ACC112 (cell line): Measurements from ENCODE around the gene C2orf15.

ENCODE experiments used
- H2AFZ ChIP-seq: fragments of 200-600 bp; sonication (generic); one replicate; pipeline ENCODE4 v1.6.0; 2017; ENCODE audit warnings: antibody characterized with exemption, low read length; ENCODE audit not compliant: unreplicated experiment
- H3K27ac ChIP-seq: fragments of 200-600 bp; sonication (generic); 2 replicates; pipeline ENCODE4 v1.5.1; 2014; ENCODE audit warnings: low read depth, mild to moderate bottlenecking, antibody characterized with exemption, low read length, moderate library complexity
- H3K27me3 ChIP-seq: fragments of 200-600 bp; sonication (generic); 2 replicates; pipeline ENCODE4 v1.6.1; 2014; ENCODE audit warnings: mild to moderate bottlenecking, antibody characterized with exemption, low read length, moderate library complexity, mixed read lengths; ENCODE audit not compliant: insufficient read depth
- H3K36me3 ChIP-seq: fragments of 200-600 bp; sonication (generic); 2 replicates; pipeline ENCODE4 v1.6.1; 2016; ENCODE audit warnings: mild to moderate bottlenecking, antibody characterized with exemption, low read length, moderate library complexity, mixed read lengths; ENCODE audit not compliant: insufficient read depth
- H3K4me1 ChIP-seq: fragments of 200-600 bp; sonication (generic); one replicate; pipeline ENCODE4 v1.6.1; 2016; ENCODE audit warnings: low read length, mixed read lengths; ENCODE audit not compliant: insufficient read depth, unreplicated experiment, control insufficient read depth
- H3K4me3 ChIP-seq: fragments of 200-600 bp; sonication (generic); 2 replicates; pipeline ENCODE4 v1.5.1; 2014; ENCODE audit warnings: mild to moderate bottlenecking, low read depth, low read length
- H3K79me2 ChIP-seq: fragments of 200-600 bp; sonication (generic); one replicate; pipeline ENCODE4 v1.6.0; 2016; ENCODE audit warnings: low read length; ENCODE audit not compliant: control insufficient read depth, unreplicated experiment, insufficient read depth

The C2orf15 gene

DNA sequence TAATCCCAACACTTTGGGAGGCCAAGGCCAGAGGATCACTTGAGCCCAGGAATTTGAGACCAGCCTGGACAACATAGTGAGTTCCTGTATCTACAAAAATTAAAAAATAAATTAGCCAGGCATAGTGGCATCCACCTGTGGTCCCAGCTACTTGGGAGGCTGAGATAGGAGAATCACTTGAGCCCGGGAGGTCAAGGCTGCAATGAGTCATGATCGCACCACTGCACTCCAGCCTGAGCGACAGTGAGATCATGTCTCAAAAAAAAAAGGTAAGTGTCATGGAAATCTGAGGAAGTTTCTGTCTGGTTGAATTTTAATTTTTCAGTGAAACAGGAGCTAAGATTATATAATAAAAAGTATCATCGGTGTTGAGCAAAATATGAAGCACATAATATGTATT, 2.5 kb upstream of the C2orf15 start:
- Histone ChIP-seq H3K27ac (no peak overlapping the region), H3K27me3 (peaks cover 6% of the 10 kb centered on the region; the same call in 1 of the 2 replicates), H3K4me1 (no peaks in the 10 kb centered on the region), H3K79me2 (no peaks in the 10 kb centered on the region), H2AFZ (no peak overlapping the region), H3K36me3 (no peaks in the 10 kb centered on the region), H3K4me3 (no peak overlapping the region)

DNA sequence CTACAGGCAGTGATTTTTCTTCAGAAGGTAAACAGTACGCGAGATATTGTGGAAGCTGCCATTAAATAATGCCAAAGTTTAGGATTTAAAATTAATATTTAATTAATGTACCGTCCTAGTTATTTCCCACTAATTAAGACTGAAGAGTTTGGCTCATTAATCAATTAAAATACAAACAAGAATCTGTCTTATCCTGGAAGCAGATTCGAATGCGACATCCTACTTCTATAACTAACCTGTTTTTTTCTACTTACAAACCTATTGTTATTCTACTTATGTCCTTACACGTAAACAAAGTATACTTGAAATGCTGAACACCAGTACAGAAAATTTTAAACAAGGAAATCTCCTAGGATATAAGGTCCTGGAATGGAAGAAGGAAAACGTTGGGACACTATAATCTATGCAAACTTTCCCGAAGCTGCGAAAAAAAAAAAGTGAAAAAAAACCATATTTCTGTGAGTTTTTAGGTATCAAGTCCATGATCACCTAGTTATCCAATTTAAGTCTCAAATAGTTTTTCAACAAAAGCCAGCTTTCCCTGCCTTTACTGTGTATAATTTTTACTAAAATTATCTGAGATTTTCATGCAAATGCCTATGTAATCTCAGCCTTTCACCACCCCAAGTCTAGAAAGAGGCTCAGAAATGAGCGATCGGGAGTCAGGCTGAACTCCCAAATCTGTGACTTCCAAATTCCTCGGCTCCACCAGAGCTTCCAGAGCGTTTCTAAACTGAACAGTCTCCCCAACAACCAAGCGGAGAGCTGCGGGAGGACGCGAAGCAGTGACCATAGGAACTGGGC, 1.2 kb upstream of the C2orf15 start:
- peaks cover 6% of the 10 kb centered on the region; the same call in 1 of the 2 replicates for H3K27me3 ChIP-seq
- H3K4me1 ChIP-seq = no peaks in the 10 kb centered on the region
- no peaks in the 10 kb centered on the region for H3K36me3 ChIP-seq
- H2AFZ ChIP-seq = peak overlapping the region; percentile 48
- H3K79me2 ChIP-seq = no peaks in the 10 kb centered on the region
- H3K4me3 ChIP-seq = peak overlapping the region; percentile 87
- H3K27ac ChIP-seq = no peak overlapping the region

DNA sequence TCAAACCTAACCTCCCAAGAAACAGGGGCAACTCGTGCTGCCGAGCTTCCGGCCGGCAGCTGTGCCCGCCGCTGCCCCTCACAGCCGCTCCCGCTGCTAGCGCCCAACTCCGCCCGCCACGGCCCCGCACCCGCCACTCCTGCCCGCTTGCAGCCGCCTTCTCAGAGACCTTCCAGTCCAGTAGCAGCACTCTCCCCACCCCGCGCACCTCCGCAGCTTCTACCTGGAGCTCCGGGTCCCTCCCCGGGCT, 722 bp upstream of the C2orf15 start:
- H3K4me1 ChIP-seq = no peaks in the 10 kb centered on the region
- peaks cover 6% of the 10 kb centered on the region; the same call in 1 of the 2 replicates for H3K27me3 ChIP-seq
- no peak overlapping the region for H3K27ac ChIP-seq
- H3K79me2 ChIP-seq = no peaks in the 10 kb centered on the region
- H3K36me3 ChIP-seq = no peaks in the 10 kb centered on the region
- H3K4me3 ChIP-seq = peak overlapping the region; percentile 87
- H2AFZ ChIP-seq = peak overlapping the region; percentile 48

DNA sequence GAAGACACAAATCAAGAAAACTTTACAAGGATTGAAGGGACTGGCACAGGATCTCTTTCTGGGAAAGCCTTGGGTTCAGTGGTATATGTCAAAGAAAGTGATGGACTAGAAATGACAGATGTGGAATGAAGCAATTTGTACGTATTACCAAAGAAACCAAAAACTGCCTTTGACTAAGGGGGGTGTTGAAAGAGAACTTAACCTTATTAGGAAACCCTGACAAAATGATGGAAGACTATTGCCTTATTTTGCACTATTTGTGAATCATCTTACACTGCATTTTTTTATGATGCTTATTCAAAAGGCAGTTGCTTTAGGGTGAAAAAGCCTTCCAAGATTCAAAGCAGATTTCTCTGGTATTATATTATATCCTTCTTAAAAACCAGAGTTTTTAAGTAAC, 9.2 kb downstream of the C2orf15 start:
- Histone ChIP-seq H3K27ac (no peak overlapping the region), H3K4me1 (no peaks in the 10 kb centered on the region), H3K79me2 (no peaks in the 10 kb centered on the region), H3K36me3 (no peaks in the 10 kb centered on the region), H3K4me3 (no peak overlapping the region), H2AFZ (no peak overlapping the region), H3K27me3 (no peaks in the 10 kb centered on the region)

DNA sequence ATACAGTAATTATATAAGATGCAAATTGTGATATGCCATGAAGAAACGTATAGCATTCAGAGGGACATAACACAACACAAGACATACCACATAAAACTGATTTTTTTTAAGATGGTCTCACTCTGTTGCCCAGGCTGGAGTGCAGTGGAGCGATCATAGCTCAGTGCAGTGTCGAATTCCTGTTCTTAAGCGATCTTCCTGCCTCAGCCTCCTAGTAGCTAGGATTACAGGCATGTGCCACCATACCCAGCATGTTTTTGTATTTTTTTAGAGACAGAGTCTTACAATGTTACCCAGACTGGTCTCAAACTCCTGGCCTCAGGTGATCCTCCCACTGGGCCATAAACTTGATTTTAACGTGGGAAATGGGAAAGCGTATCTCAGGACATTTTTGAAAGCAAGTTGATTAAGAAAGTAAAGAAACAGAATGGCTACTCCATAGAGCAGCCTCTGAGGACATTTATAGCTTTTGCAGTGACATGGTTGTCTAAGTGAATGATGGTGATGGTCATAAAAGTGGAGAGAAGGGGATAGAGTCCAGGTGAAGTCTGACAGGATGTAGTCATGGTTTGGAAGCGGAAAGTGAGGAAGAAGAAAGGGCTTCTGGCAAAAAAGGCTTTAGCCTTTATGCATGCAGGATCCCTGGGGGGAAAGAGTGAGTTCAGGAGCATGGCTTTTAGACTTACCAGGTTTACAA, 10.8 kb downstream of the C2orf15 start:
- Histone ChIP-seq H2AFZ (no peak overlapping the region), H3K4me3 (no peak overlapping the region), H3K4me1 (no peaks in the 10 kb centered on the region), H3K79me2 (peaks cover 3% of the 10 kb centered on the region), H3K36me3 (no peaks in the 10 kb centered on the region), H3K27ac (no peak overlapping the region), H3K27me3 (no peaks in the 10 kb centered on the region)

DNA sequence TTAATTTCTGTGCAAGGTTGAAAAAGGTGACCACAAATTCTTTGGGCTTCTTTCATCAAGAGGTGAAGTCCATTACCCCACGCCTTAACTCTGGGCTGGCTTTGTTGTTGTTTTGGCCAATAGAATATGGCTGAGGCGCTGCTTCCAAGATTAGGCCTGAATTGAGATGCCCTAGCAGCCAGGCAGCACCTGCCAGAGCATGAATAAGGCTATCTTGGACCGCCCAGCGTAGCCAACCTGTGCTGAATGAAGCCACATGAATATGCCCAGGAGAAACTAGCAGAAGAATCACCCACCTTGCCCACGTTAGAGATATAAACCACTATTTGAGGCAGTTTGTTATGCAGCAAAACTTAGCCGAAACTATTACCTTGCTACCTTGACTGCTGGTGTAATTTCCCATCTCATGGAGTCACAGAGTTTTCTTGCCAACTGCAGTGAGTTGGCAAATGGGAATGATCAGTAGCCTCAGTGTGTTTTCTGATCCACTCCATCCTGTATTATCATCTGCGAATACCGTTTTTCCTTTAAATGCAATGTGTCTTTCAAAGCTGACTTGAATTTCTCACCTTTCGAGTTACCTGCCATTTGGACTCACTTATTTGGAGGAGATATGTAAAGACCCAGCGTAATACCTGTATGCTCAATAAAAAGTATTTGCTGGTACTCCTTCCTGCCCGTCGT, 12.6 kb downstream of the C2orf15 start:
- Histone ChIP-seq H2AFZ (peak overlapping the region; percentile 91), H3K27me3 (no peaks in the 10 kb centered on the region), H3K27ac (no peak overlapping the region), H3K79me2 (peaks cover 3% of the 10 kb centered on the region), H3K4me1 (no peaks in the 10 kb centered on the region), H3K36me3 (no peaks in the 10 kb centered on the region), H3K4me3 (peak overlapping the region; percentile 89)

DNA sequence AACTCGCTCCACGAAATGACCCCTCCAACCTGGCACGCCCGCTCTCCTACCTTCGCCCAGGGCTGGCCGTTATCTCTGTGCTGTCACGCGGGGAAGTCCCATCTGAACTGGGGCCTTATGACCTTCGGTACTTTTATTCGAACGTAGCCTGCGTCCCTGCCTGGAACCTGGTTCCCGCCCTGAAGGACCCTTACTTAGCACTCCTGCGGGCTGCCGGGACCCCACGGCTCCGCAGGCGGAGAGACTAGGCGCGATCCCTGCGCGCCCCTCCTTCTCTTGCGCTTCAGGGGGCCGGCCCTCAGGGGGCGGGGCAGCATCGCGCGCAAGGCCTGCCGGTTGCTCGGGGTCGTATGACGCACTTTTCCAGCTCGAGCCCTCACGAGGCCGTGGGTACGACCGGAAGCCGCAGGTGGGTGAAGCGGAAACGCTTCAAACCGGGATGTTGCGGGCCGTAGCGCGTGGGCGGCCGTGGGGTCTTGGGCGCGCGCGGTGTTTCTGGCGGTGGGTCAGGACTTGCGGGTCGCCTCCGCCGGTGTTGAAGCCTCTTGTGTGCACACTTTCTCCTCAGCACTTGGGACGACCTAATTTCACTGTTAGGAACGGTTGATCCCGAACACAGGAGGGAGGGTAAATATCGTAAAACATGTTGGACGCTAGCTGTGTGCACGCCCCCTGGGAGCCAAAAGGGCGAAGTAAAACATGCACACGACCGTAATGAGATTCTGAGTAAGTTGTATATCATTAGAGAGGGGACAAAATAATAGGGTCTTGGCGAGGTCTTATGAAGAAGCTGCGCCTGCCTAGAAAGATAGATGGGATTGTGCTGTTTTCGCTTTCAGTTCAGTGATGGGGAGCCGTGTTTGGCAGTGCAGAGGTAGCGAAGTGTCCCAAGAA, 13.4 kb downstream of the C2orf15 start, which contains the start of the genes LIPT1 and TSGA10:
Gene LIPT1, plus strand, starts transcription at position 325 of the 894 bp plus-strand sequence. CDS start 6,991 bp downstream, outside the sequence.
Gene TSGA10, minus strand, starts transcription at position 300 of the 894 bp plus-strand sequence. CDS start 45,503 bp downstream, outside the sequence.
- Histone ChIP-seq H3K79me2 (peaks cover 3% of the 10 kb centered on the region), H3K36me3 (no peaks in the 10 kb centered on the region), H2AFZ (peak within 1 kb of the TSS; percentile 91), H3K27me3 (no peaks in the 10 kb centered on the region), H3K4me1 (no peaks in the 10 kb centered on the region), H3K4me3 (peak within 1 kb of the TSS; percentile 89), H3K27ac (peak within 1 kb of the TSS; percentile 40; the same call in 1 of the 2 replicates)

DNA sequence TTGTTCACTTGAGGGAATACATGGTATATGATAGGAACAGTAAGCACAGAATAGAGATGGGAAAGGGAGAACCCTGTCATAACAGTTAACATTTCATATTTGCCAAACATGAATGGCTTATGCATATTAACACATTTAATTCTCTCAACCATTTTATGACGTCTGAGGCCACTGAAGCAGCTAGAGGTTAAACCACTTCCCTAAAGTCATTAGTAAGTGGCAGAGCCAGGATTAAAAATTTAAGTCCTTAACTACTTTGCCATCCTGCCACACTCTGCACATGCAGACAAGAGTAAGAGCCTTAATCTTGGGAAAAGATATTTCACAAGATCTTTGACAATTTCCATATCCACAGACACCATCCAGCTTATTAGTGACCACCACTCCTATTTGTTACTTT, 15.4 kb downstream of the C2orf15 start:
- Histone ChIP-seq H3K4me3 (no peak overlapping the region), H3K4me1 (no peaks in the 10 kb centered on the region), H3K27me3 (no peaks in the 10 kb centered on the region), H2AFZ (no peak overlapping the region), H3K27ac (no peak overlapping the region), H3K79me2 (peaks cover 3% of the 10 kb centered on the region), H3K36me3 (no peaks in the 10 kb centered on the region; the same call in 1 of the 2 replicates)

DNA sequence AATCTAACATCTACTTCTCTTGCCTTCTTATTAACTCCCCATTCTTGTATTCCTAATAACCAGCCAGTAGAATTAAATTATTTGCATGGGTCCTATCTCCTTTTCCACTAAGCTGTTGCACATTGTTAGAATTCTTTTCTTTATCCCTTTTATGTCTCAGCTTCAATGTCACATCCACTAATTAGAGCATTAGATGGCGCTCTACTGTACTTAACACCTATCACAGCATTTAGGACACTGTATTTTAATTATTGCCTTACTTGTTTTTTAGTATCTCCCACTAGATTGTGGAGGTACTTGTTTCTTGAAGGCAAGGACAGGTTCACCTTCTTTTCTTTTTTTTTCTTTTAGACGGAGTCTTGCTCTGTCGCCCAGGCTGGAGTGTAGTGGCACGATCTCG, 17.1 kb downstream of the C2orf15 start:
- no peaks in the 10 kb centered on the region for H3K4me1 ChIP-seq
- H3K79me2 ChIP-seq = peaks cover 3% of the 10 kb centered on the region
- H3K27me3 ChIP-seq = no peaks in the 10 kb centered on the region
- no peak overlapping the region for H3K4me3 ChIP-seq
- H3K27ac ChIP-seq = no peak overlapping the region
- H3K36me3 ChIP-seq = peaks cover 7% of the 10 kb centered on the region; the same call in 1 of the 2 replicates
- no peak overlapping the region for H2AFZ ChIP-seq

DNA sequence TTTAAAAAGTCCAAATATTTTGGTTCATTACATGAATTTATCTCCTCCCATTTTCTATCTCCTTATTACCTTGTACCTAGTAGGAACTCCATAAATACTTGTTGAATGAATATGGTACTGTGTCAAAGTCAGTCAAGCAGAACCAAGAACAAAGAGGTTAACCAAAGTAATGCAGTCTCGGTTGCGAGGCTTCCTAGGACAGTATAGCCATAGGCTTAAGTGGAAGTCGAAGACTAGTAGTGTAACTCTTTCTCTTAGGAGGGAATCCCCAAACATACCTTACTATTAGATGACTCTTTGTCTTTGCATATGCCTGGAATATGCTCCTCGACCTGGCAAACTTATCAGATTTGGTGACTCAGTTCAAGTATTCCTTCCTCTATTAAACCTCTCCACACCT, 18.1 kb downstream of the C2orf15 start:
- no peaks in the 10 kb centered on the region for H3K4me1 ChIP-seq
- H3K36me3 ChIP-seq = peaks cover 7% of the 10 kb centered on the region; the same call in 1 of the 2 replicates
- H3K27ac ChIP-seq = no peak overlapping the region

More for the DNA sequence above, 18.1 kb downstream of the C2orf15 start:
- Histone ChIP-seq H3K27me3 (no peaks in the 10 kb centered on the region), H3K79me2 (peaks cover 3% of the 10 kb centered on the region), H3K4me3 (no peak overlapping the region), H2AFZ (no peak overlapping the region)
